ENCODE results near the gene AFG1L.

DNA sequence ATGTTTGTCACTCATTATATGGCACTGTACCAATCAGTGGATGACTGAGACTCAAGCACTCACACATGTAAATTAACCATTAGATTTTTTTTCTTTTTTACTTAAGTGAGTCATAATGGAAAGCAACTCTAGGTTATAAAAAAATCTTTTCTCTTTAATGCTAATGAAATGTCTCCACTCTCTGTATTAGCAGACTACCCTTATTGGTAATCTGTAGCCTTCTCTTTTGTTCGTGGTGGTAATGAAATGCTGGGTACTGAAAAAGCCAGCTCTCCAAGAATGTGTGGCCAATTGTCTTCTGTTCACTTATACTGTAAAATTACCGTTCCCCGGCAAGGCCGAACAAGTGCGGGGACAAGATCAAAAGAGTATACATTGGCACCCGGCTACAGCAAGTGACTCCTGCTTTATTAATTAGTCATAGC, 69.0 kb downstream of the AFG1L start:
- TF ChIP-seq, protein P1, sequence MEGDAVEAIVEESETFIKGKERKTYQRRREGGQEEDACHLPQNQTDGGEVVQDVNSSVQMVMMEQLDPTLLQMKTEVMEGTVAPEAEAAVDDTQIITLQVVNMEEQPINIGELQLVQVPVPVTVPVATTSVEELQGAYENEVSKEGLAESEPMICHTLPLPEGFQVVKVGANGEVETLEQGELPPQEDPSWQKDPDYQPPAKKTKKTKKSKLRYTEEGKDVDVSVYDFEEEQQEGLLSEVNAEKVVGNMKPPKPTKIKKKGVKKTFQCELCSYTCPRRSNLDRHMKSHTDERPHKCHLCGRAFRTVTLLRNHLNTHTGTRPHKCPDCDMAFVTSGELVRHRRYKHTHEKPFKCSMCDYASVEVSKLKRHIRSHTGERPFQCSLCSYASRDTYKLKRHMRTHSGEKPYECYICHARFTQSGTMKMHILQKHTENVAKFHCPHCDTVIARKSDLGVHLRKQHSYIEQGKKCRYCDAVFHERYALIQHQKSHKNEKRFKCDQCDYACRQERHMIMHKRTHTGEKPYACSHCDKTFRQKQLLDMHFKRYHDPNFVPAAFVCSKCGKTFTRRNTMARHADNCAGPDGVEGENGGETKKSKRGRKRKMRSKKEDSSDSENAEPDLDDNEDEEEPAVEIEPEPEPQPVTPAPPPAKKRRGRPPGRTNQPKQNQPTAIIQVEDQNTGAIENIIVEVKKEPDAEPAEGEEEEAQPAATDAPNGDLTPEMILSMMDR (conservative IDR thresholded peaks at IDR 0.05; ENCODE audit: low read length): no peak
- no peak for TF ChIP-seq EZH2phosphoT487 (IDR thresholded peaks at IDR 0.05; ENCODE audit: borderline replicate concordance)

Data from Loucy (cell line).